ENCODE results near the gene GLIS2.
A peak's percentile ranks its signal among the peaks of the same experiment; 100 is the strongest.

GLIS2 gene

GRCh38 chr16:4307215-4308037 is 8.4 kb upstream of the GLIS2 start:
- CTCF ChIA-PET, result interaction anchor here (0.7 to 5.7 kb wide), 4 partner anchors 19 to 54 kb away, joined by 4 to 49 read pairs (median 10); no protein-coding TSS in a partner anchor
- DNase-seq, result peak; percentile 97
- Mint-ChIP-seq H3K27me3 (peaks cover 28% of the 10 kb centered on the region), H3K36me3 (peaks cover 16% of the 10 kb centered on the region), H3K4me3 (peak overlapping the region; percentile 91), H3K27ac (peak overlapping the region; percentile 95), H3K4me1 (peaks cover 38% of the 10 kb centered on the region), H3K9me3 (no peaks in the 10 kb centered on the region)

DNA sequence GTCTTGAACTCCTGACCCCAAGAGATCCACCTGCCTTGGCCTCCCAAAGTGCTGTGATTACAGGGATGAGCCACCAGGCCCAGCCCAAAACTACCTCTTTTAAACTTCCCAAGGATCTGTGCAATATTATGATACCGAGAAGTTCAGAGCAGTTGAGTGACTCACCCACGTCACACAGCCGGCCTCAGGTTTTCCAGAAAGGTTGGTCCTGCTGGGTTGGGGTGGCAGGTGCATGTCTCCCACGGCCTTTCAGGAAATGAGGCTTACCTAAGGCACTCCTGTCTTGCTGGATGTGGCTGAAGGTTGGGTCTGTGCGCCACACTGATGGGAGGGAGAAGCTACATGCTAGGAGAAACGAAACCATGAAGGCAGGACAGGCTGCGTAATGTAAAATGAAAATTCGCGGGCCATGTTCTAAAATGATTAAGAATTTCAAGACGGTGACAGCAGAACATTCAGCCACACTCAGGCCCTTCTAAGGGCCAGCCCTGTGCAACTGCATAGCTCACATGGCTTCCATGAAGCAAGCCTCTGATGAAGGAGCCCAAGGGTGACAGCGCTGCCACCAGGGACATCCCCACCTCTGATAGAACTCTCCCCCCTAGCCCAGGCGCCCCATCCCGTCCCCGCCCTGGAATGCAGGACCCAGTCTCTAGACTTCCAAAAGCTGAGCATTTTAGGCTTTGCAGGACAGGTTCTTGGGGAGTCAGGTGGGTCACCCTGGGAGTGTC is 6.6 kb upstream of the GLIS2 start:
- Mint-ChIP-seq H3K9me3 (no peaks in the 10 kb centered on the region), H3K27ac (peak overlapping the region; percentile 28), H3K4me3 (peak overlapping the region; percentile 23), H3K27me3 (peaks cover 46% of the 10 kb centered on the region), H3K4me1 (peaks cover 35% of the 10 kb centered on the region), H3K36me3 (peaks cover 14% of the 10 kb centered on the region)
- CTCF ChIA-PET, result interaction anchor here (0.6 to 5.7 kb wide), 6 partner anchors 9 to 34 kb away, joined by 3 to 49 read pairs (median 4); no protein-coding TSS in a partner anchor
- no peak for DNase-seq

- peak; percentile 73 for DNase-seq
- H3K27me3 Mint-ChIP-seq, result peaks cover 52% of the 10 kb centered on the region
- no peaks in the 10 kb centered on the region for H3K9me3 Mint-ChIP-seq
- H3K4me3 Mint-ChIP-seq, result no peak overlapping the region
- CTCF ChIA-PET, result interaction anchor here (0.6 to 5.7 kb wide), 8 partner anchors 9 to 54 kb away, joined by 3 to 49 read pairs (median 4); no protein-coding TSS in a partner anchor
- no peak overlapping the region for H3K27ac Mint-ChIP-seq
- peaks cover 38% of the 10 kb centered on the region for H3K4me1 Mint-ChIP-seq
- peaks cover 14% of the 10 kb centered on the region for H3K36me3 Mint-ChIP-seq
These were observed 6.0 kb upstream of the GLIS2 start for GRCh38 chr16:4309833-4310266.

- Mint-ChIP-seq H3K4me3 (peak overlapping the region; percentile 5), H3K9me3 (no peaks in the 10 kb centered on the region), H3K27ac (no peak overlapping the region), H3K4me1 (peaks cover 15% of the 10 kb centered on the region), H3K27me3 (peaks cover 86% of the 10 kb centered on the region), H3K36me3 (no peaks in the 10 kb centered on the region)
- CTCF ChIA-PET, result no interaction called here
- DNase-seq, result no peak
These were observed 2.0 kb upstream of the GLIS2 start for GRCh38 chr16:4313563-4314531.

GRCh38 chr16:4314532-4315185 is 1.2 kb upstream of the GLIS2 start:
- Mint-ChIP-seq H3K4me3 (peak overlapping the region; percentile 80), H3K27me3 (peaks cover 92% of the 10 kb centered on the region), H3K27ac (no peak overlapping the region), H3K9me3 (no peaks in the 10 kb centered on the region), H3K4me1 (peaks cover 18% of the 10 kb centered on the region), H3K36me3 (no peaks in the 10 kb centered on the region)
- peak; percentile 41 for DNase-seq
- CTCF ChIA-PET, result no interaction called here

- H3K27ac Mint-ChIP-seq, result no peak overlapping the region
- H3K4me3 Mint-ChIP-seq, result peak overlapping the region; percentile 33
These were observed 419 bp downstream of the GLIS2 start for GRCh38 chr16:4316108-4316863.

DNA sequence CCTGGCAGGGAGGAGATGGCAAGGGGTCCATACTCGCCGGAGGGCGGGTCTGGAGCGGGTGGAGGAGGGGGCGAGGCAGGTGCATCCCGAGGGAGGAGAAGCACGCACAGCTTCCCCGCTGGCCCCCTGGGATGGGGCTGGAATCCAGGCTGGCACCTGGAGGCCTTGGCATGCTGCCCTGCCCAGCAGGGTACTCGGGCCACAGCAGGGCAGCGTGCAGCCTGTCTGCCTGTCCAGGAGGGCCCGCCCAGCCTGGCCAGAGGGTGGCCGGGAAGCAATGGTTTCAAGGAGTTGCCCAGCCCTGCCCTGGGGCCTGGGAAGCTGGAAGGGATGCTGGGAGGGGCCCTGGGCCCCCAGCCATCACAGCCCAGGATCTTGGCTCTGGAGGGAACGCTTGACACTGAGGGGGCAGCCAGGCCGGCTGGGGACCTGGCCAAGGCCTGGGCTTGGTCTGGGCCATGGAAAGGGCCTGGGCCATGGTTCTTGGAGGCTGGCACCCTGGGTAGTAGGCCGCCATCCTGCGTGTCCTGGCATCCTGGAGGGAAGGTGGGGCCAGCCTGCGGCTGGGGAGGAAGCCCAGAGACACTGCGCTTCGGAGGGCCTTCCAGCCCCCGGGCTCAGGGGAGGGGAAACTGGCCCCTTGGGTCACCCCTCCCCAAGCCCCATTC is 1.1 kb downstream of the GLIS2 start:
- Mint-ChIP-seq H3K9me3 (no peaks in the 10 kb centered on the region), H3K27me3 (peaks cover 88% of the 10 kb centered on the region), H3K4me3 (peak overlapping the region; percentile 33), H3K36me3 (no peaks in the 10 kb centered on the region), H3K27ac (no peak overlapping the region), H3K4me1 (peaks cover 18% of the 10 kb centered on the region)
- no peak for DNase-seq
- CTCF ChIA-PET, result interaction anchor here (0.6 kb wide), 1 partner anchor 220 kb away, joined by 3 read pairs; no protein-coding TSS in a partner anchor

More at GRCh38 chr16:4316108-4316863, 419 bp downstream of the GLIS2 start:
- H3K36me3 Mint-ChIP-seq, result no peaks in the 10 kb centered on the region
- CTCF ChIA-PET, result interaction anchor here (0.6 to 0.8 kb wide), 2 partner anchors 12 to 220 kb away, joined by 3 to 4 read pairs; no protein-coding TSS in a partner anchor
- no peak for DNase-seq
- peaks cover 92% of the 10 kb centered on the region for H3K27me3 Mint-ChIP-seq
- peaks cover 18% of the 10 kb centered on the region for H3K4me1 Mint-ChIP-seq
- H3K9me3 Mint-ChIP-seq, result no peaks in the 10 kb centered on the region

- no peaks in the 10 kb centered on the region for H3K36me3 Mint-ChIP-seq
- DNase-seq, result no peak
- H3K27ac Mint-ChIP-seq, result no peak overlapping the region
- CTCF ChIA-PET, result interaction anchor here (1.4 to 1.9 kb wide), 2 partner anchors 8 to 14 kb away, joined by 4 to 5 read pairs; no protein-coding TSS in a partner anchor
- H3K9me3 Mint-ChIP-seq, result no peaks in the 10 kb centered on the region
- peaks cover 18% of the 10 kb centered on the region for H3K4me1 Mint-ChIP-seq
- H3K27me3 Mint-ChIP-seq, result peaks cover 81% of the 10 kb centered on the region
- H3K4me3 Mint-ChIP-seq, result no peak overlapping the region
These were observed 1.9 kb downstream of the GLIS2 start for GRCh38 chr16:4317532-4318450.

DNA sequence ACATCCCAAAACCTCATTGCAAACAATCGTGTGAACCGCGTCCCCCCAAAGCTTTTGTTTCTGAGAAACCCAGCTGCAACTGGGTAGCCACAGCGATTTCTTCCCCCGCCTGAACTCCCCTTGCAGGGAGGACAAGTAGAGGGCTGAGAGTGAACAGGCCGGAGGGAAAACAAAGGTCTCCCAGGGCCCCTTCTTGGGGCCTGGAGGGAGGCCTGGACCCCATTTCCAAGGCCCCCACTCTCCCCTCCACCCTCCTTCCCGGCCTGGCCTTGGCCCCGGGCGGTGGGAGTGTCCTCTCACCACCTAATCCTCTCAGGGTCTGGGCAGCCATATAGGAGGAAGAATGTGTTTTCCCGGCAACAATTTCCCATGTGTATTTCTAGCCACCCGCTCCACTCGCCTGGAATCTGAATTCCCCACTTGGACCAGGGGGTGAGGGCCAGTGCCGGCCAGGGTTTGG is 2.6 kb downstream of the GLIS2 start:
- H3K4me3 Mint-ChIP-seq, result no peak overlapping the region
- peaks cover 74% of the 10 kb centered on the region for H3K27me3 Mint-ChIP-seq
- H3K4me1 Mint-ChIP-seq, result peaks cover 18% of the 10 kb centered on the region
- no peak overlapping the region for H3K27ac Mint-ChIP-seq
- CTCF ChIA-PET, result interaction anchor here (1.4 to 1.9 kb wide), 2 partner anchors 8 to 13 kb away, joined by 4 to 5 read pairs; no protein-coding TSS in a partner anchor
- DNase-seq, result no peak
- H3K36me3 Mint-ChIP-seq, result no peaks in the 10 kb centered on the region
- H3K9me3 Mint-ChIP-seq, result no peaks in the 10 kb centered on the region

DNA sequence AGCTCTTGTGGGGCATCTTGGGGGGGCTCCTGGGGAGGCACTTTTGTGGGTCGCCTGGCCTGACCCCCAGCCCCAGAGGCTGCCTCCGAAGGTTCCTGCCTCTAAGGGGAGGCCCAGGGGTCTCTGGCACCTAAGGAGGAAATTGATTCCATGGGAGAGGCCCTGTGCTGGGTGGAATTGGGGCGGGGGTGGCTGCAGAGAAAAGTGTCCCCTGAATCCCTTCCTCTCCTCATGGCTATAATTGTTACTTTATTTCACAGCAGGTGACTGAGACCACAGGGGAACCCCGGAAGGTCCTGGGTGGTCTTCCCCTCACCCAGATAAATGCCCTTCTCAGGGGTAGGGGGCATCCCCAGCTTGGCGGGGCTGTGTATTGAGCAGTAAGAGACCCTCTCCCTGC is 3.1 kb downstream of the GLIS2 start:
- Mint-ChIP-seq H3K4me1 (peaks cover 18% of the 10 kb centered on the region), H3K4me3 (no peak overlapping the region), H3K27me3 (peaks cover 69% of the 10 kb centered on the region), H3K36me3 (no peaks in the 10 kb centered on the region), H3K9me3 (no peaks in the 10 kb centered on the region), H3K27ac (no peak overlapping the region)
- CTCF ChIA-PET, result interaction anchor here (0.8 to 1.9 kb wide), 3 partner anchors 9 to 84 kb away, joined by 3 to 5 read pairs (median 4); no protein-coding TSS in a partner anchor
- DNase-seq, result no peak

Measured in activated naive CD4-positive, alpha-beta T cell treated with anti-CD3 and anti-CD28 coated beads, Interleukin-2, amount 10 ng/mL, durations not matched to agents 7 days and 5 days (primary cell).